ENCODE data around the gene TPCN2. TPM values are rescaled to one million over a fixed set of nuclear protein-coding genes. Genes with fewer than 3 reads are reported as not detected.
A peak's percentile ranks its signal among the peaks of the same experiment; 100 is the strongest.

The TPCN2 gene
- total RNA-seq, 1 donor, result 11.1 TPM

GRCh38 chr11:69121621-69122325, 73.0 kb downstream of the TPCN2 start:
- H3K4me3 ChIP-seq (ENCODE audit: low read depth, low read length), result no peak overlapping the region
- no peak for TF ChIP-seq CTCF (IDR thresholded peaks at IDR 0.05; ENCODE audit: insufficient read depth, low read length)
- no peak for DNase-seq (ENCODE audit: low read depth)

GRCh38 chr11:69122326-69122629, 73.5 kb downstream of the TPCN2 start:
- H3K4me3 ChIP-seq (ENCODE audit: low read depth, low read length), result no peak overlapping the region
- DNase-seq (ENCODE audit: low read depth), result no peak
- no peak for TF ChIP-seq CTCF (IDR thresholded peaks at IDR 0.05; ENCODE audit: insufficient read depth, low read length)

GRCh38 chr11:69122630-69123431, 74.1 kb downstream of the TPCN2 start:
- peak; percentile 69 for DNase-seq (ENCODE audit: low read depth)
- no peak for TF ChIP-seq CTCF (IDR thresholded peaks at IDR 0.05; ENCODE audit: insufficient read depth, low read length)
- no peak overlapping the region for H3K4me3 ChIP-seq (ENCODE audit: low read depth, low read length)

GRCh38 chr11:69123593-69124545, 75.1 kb downstream of the TPCN2 start:
- no peak overlapping the region for H3K4me3 ChIP-seq (ENCODE audit: low read depth, low read length)
- TF ChIP-seq CTCF (IDR thresholded peaks at IDR 0.05; ENCODE audit: insufficient read depth, low read length), result no peak
- no peak for DNase-seq (ENCODE audit: low read depth)

GRCh38 chr11:69125861-69126260, 77.1 kb downstream of the TPCN2 start:
- no peak for TF ChIP-seq CTCF (IDR thresholded peaks at IDR 0.05; ENCODE audit: insufficient read depth, low read length)
- DNase-seq (ENCODE audit: low read depth), result no peak
- H3K4me3 ChIP-seq (ENCODE audit: low read depth, low read length), result no peak overlapping the region

- H3K4me3 ChIP-seq (ENCODE audit: low read depth, low read length), result no peak overlapping the region
- DNase-seq (ENCODE audit: low read depth), result no peak
- TF ChIP-seq CTCF (IDR thresholded peaks at IDR 0.05; ENCODE audit: insufficient read depth, low read length), result no peak
Observed at GRCh38 chr11:69126286-69126685, 77.6 kb downstream of the TPCN2 start.

Data from fibroblast of the aortic adventitia (primary cell).